ENCODE measurements around the gene TUBAL3. TPM values are rescaled to one million over a fixed set of nuclear protein-coding genes. Genes with fewer than 3 reads are reported as not detected.

Gene TUBAL3
- total and polyA plus RNA-seq, 8 donors, result 0.08 to 0.14 (median 0.09) TPM; not detected in 5

DNA sequence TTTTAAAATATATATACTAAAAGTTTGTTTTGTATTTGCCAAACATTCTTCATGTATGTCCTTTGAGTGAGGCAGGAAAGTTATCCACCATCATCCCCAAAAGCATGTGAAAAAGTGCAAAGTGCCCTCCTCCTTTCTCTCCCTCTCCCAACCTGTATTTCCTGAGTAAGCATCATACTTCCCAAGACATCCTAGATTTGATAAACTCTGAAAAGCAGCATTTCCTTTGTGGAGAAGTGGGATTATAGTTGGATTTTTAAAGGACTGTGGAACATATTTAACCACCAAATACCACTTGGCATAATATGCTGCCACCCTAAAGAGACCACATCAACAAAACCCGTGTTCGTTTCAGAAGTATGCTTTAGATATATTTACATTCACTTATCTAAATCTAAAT lies 44.6 kb upstream of the TUBAL3 start:
- 13 to 24% methylated on average over 2 of the region's 2 CpGs for WGBS, 2 donors
- TF ChIP-seq, protein P1, sequence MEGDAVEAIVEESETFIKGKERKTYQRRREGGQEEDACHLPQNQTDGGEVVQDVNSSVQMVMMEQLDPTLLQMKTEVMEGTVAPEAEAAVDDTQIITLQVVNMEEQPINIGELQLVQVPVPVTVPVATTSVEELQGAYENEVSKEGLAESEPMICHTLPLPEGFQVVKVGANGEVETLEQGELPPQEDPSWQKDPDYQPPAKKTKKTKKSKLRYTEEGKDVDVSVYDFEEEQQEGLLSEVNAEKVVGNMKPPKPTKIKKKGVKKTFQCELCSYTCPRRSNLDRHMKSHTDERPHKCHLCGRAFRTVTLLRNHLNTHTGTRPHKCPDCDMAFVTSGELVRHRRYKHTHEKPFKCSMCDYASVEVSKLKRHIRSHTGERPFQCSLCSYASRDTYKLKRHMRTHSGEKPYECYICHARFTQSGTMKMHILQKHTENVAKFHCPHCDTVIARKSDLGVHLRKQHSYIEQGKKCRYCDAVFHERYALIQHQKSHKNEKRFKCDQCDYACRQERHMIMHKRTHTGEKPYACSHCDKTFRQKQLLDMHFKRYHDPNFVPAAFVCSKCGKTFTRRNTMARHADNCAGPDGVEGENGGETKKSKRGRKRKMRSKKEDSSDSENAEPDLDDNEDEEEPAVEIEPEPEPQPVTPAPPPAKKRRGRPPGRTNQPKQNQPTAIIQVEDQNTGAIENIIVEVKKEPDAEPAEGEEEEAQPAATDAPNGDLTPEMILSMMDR (IDR thresholded peaks at IDR 0.05), result no peak
- no peak for ATAC-seq
- Histone ChIP-seq H3K27me3 (no peaks in the 10 kb centered on the region), H3K27ac (peak overlapping the region in 3 of 4 donors; percentile 23 to 84 (median 77)), H3K9me3 (no peaks in the 10 kb centered on the region), H3K4me1 (peaks cover 13 to 32% (median 21%) of the 10 kb centered on the region in 3 donors), H3K4me3 (peak overlapping the region in 3 of 4 donors; percentile 2 to 59 (median 46)), H3K36me3 (peaks cover 6 to 24% (median 16%) of the 10 kb centered on the region in 3 donors)
- DNase-seq, result no peak
- FAIRE-seq, result no peak
- intact Hi-C loops (cut with DNase I), result no loop called here

DNA sequence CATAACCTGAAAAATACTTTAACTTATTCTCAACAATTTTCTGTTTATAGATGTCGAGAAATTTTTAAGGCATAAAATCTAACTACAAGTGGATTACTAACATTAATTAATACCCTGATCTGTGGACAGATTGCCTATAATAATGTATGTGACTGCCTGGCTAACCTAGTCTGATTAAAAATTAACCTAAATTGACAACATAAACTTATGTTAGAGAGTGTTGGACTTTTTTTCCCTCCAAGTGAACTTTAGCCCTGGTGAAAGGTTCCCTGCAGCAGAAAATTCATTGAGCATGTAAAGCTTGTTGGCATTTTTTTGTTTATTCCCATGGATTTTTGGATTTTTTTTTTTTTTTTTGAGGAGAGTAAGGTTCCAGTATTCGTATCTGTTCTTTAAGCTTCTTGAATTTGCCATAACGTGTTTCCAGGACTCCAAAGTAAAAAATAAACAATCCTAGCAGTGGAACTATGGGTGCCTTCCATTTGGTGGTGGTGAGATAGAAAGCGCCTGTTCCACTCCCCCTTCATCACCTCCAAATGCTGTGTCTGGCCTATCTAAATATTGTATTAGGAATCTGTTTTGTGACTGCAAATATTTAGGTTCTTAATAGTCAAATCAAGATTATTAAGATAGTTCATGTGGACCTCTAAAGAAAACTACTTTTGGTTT lies 43.8 kb upstream of the TUBAL3 start:
- FAIRE-seq (peak; percentile 85), DNase-seq (no peak), ATAC-seq (peak in 2 of 4 donors; percentile 33 to 41)
- Histone ChIP-seq H3K9me3 (no peaks in the 10 kb centered on the region), H3K4me3 (peak overlapping the region in 3 of 4 donors; percentile 32 to 59 (median 46)), H3K36me3 (peaks cover 0 to 16% (median 10%) of the 10 kb centered on the region in 3 donors), H3K27me3 (no peaks in the 10 kb centered on the region), H3K4me1 (peaks cover 13 to 32% (median 21%) of the 10 kb centered on the region in 3 donors), H3K27ac (peak overlapping the region in 3 of 4 donors; percentile 23 to 84 (median 77))
- 13 to 17% methylated on average over 4 of the region's 4 CpGs for WGBS, 2 donors
- intact Hi-C loops (cut with DNase I), result no loop called here
- TF ChIP-seq, protein P1 (IDR thresholded peaks at IDR 0.05), result no peak

DNA sequence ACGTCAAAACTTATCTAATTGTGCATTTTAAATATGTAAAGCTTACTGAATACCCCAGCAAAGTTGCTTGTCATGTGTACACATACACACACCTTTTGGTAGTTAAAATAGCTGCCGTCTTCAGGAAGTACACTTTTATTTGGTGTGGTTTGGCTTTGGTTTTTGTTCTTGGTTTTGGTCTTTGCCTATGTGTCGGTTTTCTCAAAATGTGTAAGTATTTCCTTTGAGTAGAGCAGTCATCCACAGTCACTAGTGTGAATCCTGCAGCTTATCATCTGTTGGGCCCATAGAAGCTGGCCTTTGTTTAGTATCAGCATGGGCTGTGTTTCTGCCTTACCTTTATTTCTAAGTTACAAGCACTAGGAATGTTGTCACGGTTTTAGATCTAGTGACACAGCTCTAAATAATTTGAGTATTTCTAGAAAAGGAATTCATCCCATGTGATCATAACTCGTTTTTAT lies 43.0 kb upstream of the TUBAL3 start:
- TF ChIP-seq, protein P1 (IDR thresholded peaks at IDR 0.05), result no peak
- Histone ChIP-seq H3K36me3 (peaks cover 0 to 8% (median 1%) of the 10 kb centered on the region in 3 donors), H3K4me3 (peak overlapping the region; percentile 18 to 59 (median 39)), H3K4me1 (peaks cover 13 to 32% (median 21%) of the 10 kb centered on the region in 3 donors), H3K27me3 (no peaks in the 10 kb centered on the region), H3K9me3 (no peaks in the 10 kb centered on the region), H3K27ac (peak overlapping the region; percentile 7 to 84 (median 62))
- no peak for DNase-seq
- intact Hi-C loops (cut with DNase I), result no loop called here
- WGBS, 2 donors, result 3% methylated on average over 5 of the region's 5 CpGs
- peak; percentile 30 to 55 (median 35) for ATAC-seq
- no peak for FAIRE-seq

DNA sequence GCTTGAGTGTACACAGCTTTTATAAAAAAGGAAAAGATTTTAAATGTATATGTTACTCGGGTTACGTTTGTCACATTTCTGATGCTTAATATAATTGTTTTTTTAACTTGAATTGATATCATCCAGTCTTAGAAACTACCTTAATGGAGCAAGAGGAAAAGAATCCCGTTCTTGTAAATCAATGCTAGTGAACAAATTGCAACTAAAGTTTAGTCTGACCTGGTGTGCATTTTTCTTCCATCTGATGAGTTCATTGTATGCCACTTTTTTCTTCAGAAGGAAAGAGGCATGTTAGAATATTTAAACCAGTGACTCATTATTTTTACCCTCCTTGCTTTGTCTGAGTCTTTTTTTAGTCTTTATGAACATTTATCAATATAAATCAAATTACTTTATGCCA lies 42.4 kb upstream of the TUBAL3 start:
- H3K4me1 ChIP-seq, result peaks cover 13 to 32% (median 21%) of the 10 kb centered on the region in 3 donors
- peak; percentile 13 to 22 (median 17) for ATAC-seq
- TF ChIP-seq, protein P1 (IDR thresholded peaks at IDR 0.05), result no peak
- H3K27ac ChIP-seq, result peak overlapping the region; percentile 48 to 84 (median 66)
- no peaks in the 10 kb centered on the region for H3K9me3 ChIP-seq
- DNase-seq, result no peak
- H3K27me3 ChIP-seq, result no peaks in the 10 kb centered on the region
- intact Hi-C loops (cut with DNase I), result no loop called here
- peaks cover 0 to 2% (median 0%) of the 10 kb centered on the region in 3 donors for H3K36me3 ChIP-seq
- 5 to 9% methylated on average over 3 of the region's 3 CpGs for WGBS, 2 donors
- peak overlapping the region; percentile 18 to 59 (median 39) for H3K4me3 ChIP-seq
- FAIRE-seq, result no peak
